Caco-2 (cell line): ENCODE measurements around the gene CDC37L1. TPM values are rescaled to one million over a fixed set of nuclear protein-coding genes. Genes with fewer than 3 reads are reported as not detected.

Source experiments
- BruUV-seq: library from RNA; stranded (reverse); fragments of 400-500 nt; replicated peaks from 2 replicates; lab custom pipeline; 2021; lab: Mats Ljungman, UMichigan
- CTCF ChIA-PET: fragments of 300-600 bp; sonication (Branson Sonifier 250); formaldehyde crosslinking; loops from one replicate; lab custom pipeline; 2022; ENCODE audit warnings: antibody characterized with exemption; lab: Charles Lee
- POLR2A ChIA-PET: fragments of 300-600 bp; sonication (Branson Sonifier 250); formaldehyde crosslinking; loops from one replicate; lab custom pipeline; 2022; ENCODE audit warnings: antibody characterized with exemption; lab: Charles Lee
- DNase-seq, 2 experiments: peaks; one replicate each; pipeline versions ENCODE4 v3.0.0 to v3.0.0-alpha.2; 2020 to 2022
- H3K27me3 ChIP-seq: replicated peaks from 2 replicates; pipeline ENCODE4 v1.6.0; 2011; ENCODE audit warnings: low read length; ENCODE audit not compliant: control insufficient read depth, insufficient read depth
- H3K36me3 ChIP-seq: 2 replicates; pipeline ENCODE4 v1.5.1; 2011; ENCODE audit warnings: low read length; ENCODE audit not compliant: control insufficient read depth, insufficient read depth
- H3K4me1 ChIP-seq: fragments of 250-450 bp; sonication (Bioruptor Pico); 2 replicates; pipeline ENCODE4 v1.5.1; 2020; ENCODE audit warnings: mild to moderate bottlenecking
- H3K4me3 ChIP-seq: 2 replicates; pipeline ENCODE4 v1.5.1; 2011; ENCODE audit warnings: low read depth, mild to moderate bottlenecking, control low read depth, low read length
- H3K9me3 ChIP-seq: fragments of 250-450 bp; sonication (Bioruptor Pico); 2 replicates; pipeline ENCODE4 v1.5.1; 2020; ENCODE audit warnings: mild to moderate bottlenecking, moderate library complexity
- H3K27ac Mint-ChIP-seq: one replicate; pipeline ENCODE4 v1.8.0; 2022; ENCODE audit warnings: mixed read lengths; ENCODE audit not compliant: unreplicated experiment
- H3K27me3 Mint-ChIP-seq: one replicate; pipeline ENCODE4 v1.8.0; 2022; ENCODE audit warnings: mixed read lengths; ENCODE audit not compliant: insufficient read depth, unreplicated experiment
- H3K36me3 Mint-ChIP-seq: one replicate; pipeline ENCODE4 v1.8.0; 2022; ENCODE audit warnings: mild to moderate bottlenecking, mixed read lengths; ENCODE audit not compliant: insufficient read depth, unreplicated experiment
- H3K4me1 Mint-ChIP-seq: one replicate; pipeline ENCODE4 v1.8.0; 2022; ENCODE audit warnings: low read depth, mixed read lengths; ENCODE audit not compliant: unreplicated experiment
- H3K4me3 Mint-ChIP-seq: one replicate; pipeline ENCODE4 v1.8.0; 2022; ENCODE audit warnings: mild to moderate bottlenecking, moderate library complexity, mixed read lengths; ENCODE audit not compliant: unreplicated experiment
- H3K9me3 Mint-ChIP-seq: one replicate; pipeline ENCODE4 v1.8.0; 2022; ENCODE audit warnings: mixed read lengths; ENCODE audit not compliant: unreplicated experiment
- CTCF ChIP-seq, 2 experiments: fragments of 200-600 bp in 1 of 2; IDR thresholded peaks; 1 replicate in 1 of 2; 2 replicates in 1 of 2; pipeline versions ENCODE4 v1.5.1 to v1.8.0; 2011 to 2022; ENCODE audit warnings: antibody characterized with exemption in 1 of 2, control low read depth in 1 of 2, inconsistent platforms in 1 of 2, low read depth in 1 of 2, low read length in 1 of 2, mild to moderate bottlenecking in 1 of 2, moderate library complexity in 1 of 2; ENCODE audit not compliant: insufficient read depth in 1 of 2, severe bottlenecking in 1 of 2, unreplicated experiment in 1 of 2
- intact Hi-C: fragments of 100-400 bp; cut with micrococcal nuclease; formaldehyde crosslinking; loops from one replicate; pipeline ENCODE4 v1.10.0; 2022; ENCODE audit not compliant: unreplicated experiment
- total RNA-seq: library from RNA; stranded (reverse); gene quantifications from 2 replicates; pipeline ENCODE4 v1.2.3, GENCODE V29; 2022

The CDC37L1 gene
- total RNA-seq, 1 experiment from 2014 or later, result 9.3 TPM

- H3K36me3 Mint-ChIP-seq, result no peaks in the 10 kb centered on the region
- Histone ChIP-seq H3K36me3 (0 out of 2 replicates have a peak, but pooled peaks cover 1% of the 10 kb centered on the region), H3K9me3 (no peaks in the 10 kb centered on the region), H3K4me1 (no peaks in the 10 kb centered on the region), H3K4me3 (no peak overlapping the region), H3K27me3 (no peaks in the 10 kb centered on the region)
- TF ChIP-seq CTCF (IDR thresholded peaks at IDR 0.05; ENCODE audit: insufficient read depth in 1 of 2, low read depth in 1 of 2, low read length in 1 of 2, severe bottlenecking in 1 of 2, unreplicated experiment in 1 of 2), result no peak
- ChIA-PET POLR2A (no interaction called here), CTCF (no interaction called here)
- no TSS peak for BruUV-seq
- intact Hi-C loops, result no loop called here
- no peaks in the 10 kb centered on the region for H3K4me1 Mint-ChIP-seq
- no peaks in the 10 kb centered on the region for H3K27me3 Mint-ChIP-seq
- no peak overlapping the region for H3K4me3 Mint-ChIP-seq
- no peak for DNase-seq
- no peak overlapping the region for H3K27ac Mint-ChIP-seq
- no peaks in the 10 kb centered on the region for H3K9me3 Mint-ChIP-seq
Observed at GRCh38 chr9:4689687-4690104, 10.3 kb downstream of the CDC37L1 start.

GRCh38 chr9:4690144-4690543 is 10.8 kb downstream of the CDC37L1 start:
- H3K4me1 ChIP-seq, result no peaks in the 10 kb centered on the region
- Mint-ChIP-seq H3K4me3 (no peak overlapping the region), H3K27me3 (no peaks in the 10 kb centered on the region), H3K4me1 (no peaks in the 10 kb centered on the region), H3K27ac (no peak overlapping the region), H3K36me3 (no peaks in the 10 kb centered on the region), H3K9me3 (no peaks in the 10 kb centered on the region)
- BruUV-seq, result no TSS peak
- no peak overlapping the region for H3K4me3 ChIP-seq
- no peaks in the 10 kb centered on the region for H3K9me3 ChIP-seq
- POLR2A ChIA-PET, result no interaction called here
- intact Hi-C loops, result no loop called here
- CTCF ChIA-PET, result no interaction called here
- TF ChIP-seq CTCF (IDR thresholded peaks at IDR 0.05; ENCODE audit: insufficient read depth in 1 of 2, low read depth in 1 of 2, low read length in 1 of 2, severe bottlenecking in 1 of 2, unreplicated experiment in 1 of 2), result no peak
- H3K36me3 ChIP-seq, result 0 out of 2 replicates have a peak, but pooled peaks cover 1% of the 10 kb centered on the region
- no peaks in the 10 kb centered on the region for H3K27me3 ChIP-seq
- no peak for DNase-seq

GRCh38 chr9:4691795-4692194 is 12.4 kb downstream of the CDC37L1 start:
- no peaks in the 10 kb centered on the region for H3K9me3 ChIP-seq
- H3K27me3 ChIP-seq, result no peaks in the 10 kb centered on the region
- no peak for TF ChIP-seq CTCF (IDR thresholded peaks at IDR 0.05; ENCODE audit: insufficient read depth in 1 of 2, low read depth in 1 of 2, low read length in 1 of 2, severe bottlenecking in 1 of 2, unreplicated experiment in 1 of 2)
- no TSS peak for BruUV-seq
- H3K4me3 ChIP-seq, result no peak overlapping the region
- no peak overlapping the region for H3K4me3 Mint-ChIP-seq
- no peak for DNase-seq
- H3K9me3 Mint-ChIP-seq, result no peaks in the 10 kb centered on the region
- POLR2A ChIA-PET, result no interaction called here
- intact Hi-C loops, result no loop called here
- no peaks in the 10 kb centered on the region for H3K4me1 Mint-ChIP-seq
- no peaks in the 10 kb centered on the region for H3K36me3 Mint-ChIP-seq
- 0 out of 2 replicates have a peak, but pooled peaks cover 1% of the 10 kb centered on the region for H3K36me3 ChIP-seq
- H3K4me1 ChIP-seq, result no peaks in the 10 kb centered on the region
- no peak overlapping the region for H3K27ac Mint-ChIP-seq
- CTCF ChIA-PET, result no interaction called here
- no peaks in the 10 kb centered on the region for H3K27me3 Mint-ChIP-seq
